Left cardiac atrium (tissue), 4 donors: ENCODE results near the gene PTGFRN. TPM values are rescaled to one million over a fixed set of nuclear protein-coding genes. Genes with fewer than 3 reads are reported as not detected.

Experiments used
- ATAC-seq, 2 donors: fragments of 200-7000 bp; cut with Tn5 transposase; one replicate each; pipeline ENCODE4 v1.9.1; 2020; ENCODE audit warnings: mild to moderate bottlenecking in 2 of 2, moderate library complexity in 2 of 2
- DNase-seq: peaks from one replicate; pipeline ENCODE4 v3.0.0-alpha.2; 2020
- intact Hi-C, 2 donors: fragments of 100-400 bp; cut with DNase I; formaldehyde crosslinking; loops; one replicate each; pipeline versions ENCODE4 v1.14.1 to v1.15.1; 2022 to 2023
- total RNA-seq, 2 donors: library from RNA; stranded (reverse); fragmentation: NEBNext Ultra II Directional; extraction: Animal tissue kit (Norgen Biotek cat#: 25700); gene quantifications; one replicate each; pipeline ENCODE4 v1.2.1, GENCODE V29; 2021
- donor health status: DM: no; HTN: yes; CAD: no.
- donor health status: DM: no; HTN: yes; CAD: no; lungs with severe emphysema.
- donor health status: DM: yes; HTN: yes; CAD: no.
- donor health status: Dilated cardiomyopathy.

PTGFRN gene
- total RNA-seq, 2 donors from 2014 or later = 159 to 179 TPM

GRCh38 chr1:116881879-116882520 is 27.7 kb upstream of the PTGFRN start:
- DNase-seq (peak; percentile 54), ATAC-seq (peak; percentile 73 to 79)
- intact Hi-C loops = no loop called here

- DNase-seq (no peak), ATAC-seq (no peak)
- intact Hi-C loops = no loop called here
Measured at GRCh38 chr1:116882866-116883265, 26.9 kb upstream of the PTGFRN start.

GRCh38 chr1:116886291-116886878 is 23.3 kb upstream of the PTGFRN start:
- no peak for ATAC-seq
- intact Hi-C loops = no loop called here
- DNase-seq = no peak

GRCh38 chr1:116887212-116887611 is 22.5 kb upstream of the PTGFRN start:
- DNase-seq (no peak), ATAC-seq (no peak)
- intact Hi-C loops = no loop called here

GRCh38 chr1:116889380-116889779 is 20.3 kb upstream of the PTGFRN start:
- DNase-seq = peak; percentile 31
- ATAC-seq = peak in 1 of 2 donors; percentile 49
- intact Hi-C loops = no loop called here

- ATAC-seq = peak; percentile 47 to 72
- intact Hi-C loops = no loop called here
- DNase-seq = no peak
Measured at GRCh38 chr1:116891396-116892079, 18.2 kb upstream of the PTGFRN start.

- ATAC-seq (no peak), DNase-seq (no peak)
- intact Hi-C loops = no loop called here
Measured at GRCh38 chr1:116895073-116895472, 14.6 kb upstream of the PTGFRN start.

GRCh38 chr1:116899529-116899928 is 10.2 kb upstream of the PTGFRN start:
- intact Hi-C loops = no loop called here
- DNase-seq (no peak), ATAC-seq (no peak)

GRCh38 chr1:116900471-116901365 is 9.0 kb upstream of the PTGFRN start:
- DNase-seq (no peak), ATAC-seq (no peak)
- intact Hi-C loops = no loop called here

- ATAC-seq (no peak), DNase-seq (no peak)
- intact Hi-C loops = no loop called here
Measured at GRCh38 chr1:116902027-116902426, 7.7 kb upstream of the PTGFRN start.

- intact Hi-C loops = no loop called here
- ATAC-seq (peak in 1 of 2 donors; percentile 76), DNase-seq (no peak)
Measured at GRCh38 chr1:116902723-116903383, 6.9 kb upstream of the PTGFRN start.

- ATAC-seq (peak in 1 of 2 donors; percentile 3), DNase-seq (no peak)
- intact Hi-C loops = no loop called here
Measured at GRCh38 chr1:116904791-116905320, 4.9 kb upstream of the PTGFRN start.

- no peak for ATAC-seq
Measured at GRCh38 chr1:116906812-116907211, 2.9 kb upstream of the PTGFRN start.

GRCh38 chr1:116907351-116907750 is 2.4 kb upstream of the PTGFRN start:
- intact Hi-C loops = no loop called here
- DNase-seq (no peak), ATAC-seq (no peak)

More at GRCh38 chr1:116906812-116907211, 2.9 kb upstream of the PTGFRN start:
- DNase-seq = no peak
- intact Hi-C loops = no loop called here

GRCh38 chr1:116908266-116908665 is 1.4 kb upstream of the PTGFRN start:
- intact Hi-C loops = no loop called here
- DNase-seq (no peak), ATAC-seq (no peak)

- ATAC-seq (no peak), DNase-seq (no peak)
- intact Hi-C loops = no loop called here
Measured at GRCh38 chr1:116908820-116909511, 750 bp upstream of the PTGFRN start.

- intact Hi-C loops = no loop called here
- DNase-seq = peak; percentile 57
- peak; percentile 19 to 21 for ATAC-seq
Measured at GRCh38 chr1:116910379-116911187, 867 bp downstream of the PTGFRN start.
